Bronchial epithelial cell (primary cell): Measurements from ENCODE around the gene ZNF202. TPM values are rescaled to one million over a fixed set of nuclear protein-coding genes. Genes with fewer than 3 reads are reported as not detected.

Experiments used
- DNase-seq: peaks from one replicate; pipeline ENCODE4 v3.0.0-alpha.2; 2010; ENCODE audit warnings: low read depth
- FAIRE-seq: peaks from 2 replicates; lab custom pipeline; 2011; peaks lifted over from hg19 to GRCh38; lab: Jason Lieb, UNC
- H3K27me3 ChIP-seq: 2 replicates; pipeline ENCODE4 v1.5.1; 2011; ENCODE audit warnings: low read length; ENCODE audit not compliant: control insufficient read depth, insufficient read depth
- H3K36me3 ChIP-seq: 2 replicates; pipeline ENCODE4 v1.5.1; 2011; ENCODE audit warnings: low read length; ENCODE audit not compliant: control insufficient read depth, insufficient read depth
- H3K4me3 ChIP-seq: 2 replicates; pipeline ENCODE4 v1.5.1; 2011; ENCODE audit warnings: mild to moderate bottlenecking, low read depth, low read length, control low read depth
- CTCF ChIP-seq: IDR thresholded peaks from 2 replicates; pipeline ENCODE4 v1.5.1; 2011; ENCODE audit warnings: mild to moderate bottlenecking, moderate library complexity, low read length, control low read depth, inconsistent platforms; ENCODE audit not compliant: insufficient read depth, severe bottlenecking
- total RNA-seq: library from RNA; depleted of rRNA; stranded (reverse); fragments of >200 nt; gene quantifications from 2 replicates; pipeline ENCODE4 v1.2.1, GENCODE V29; 2014

Gene ZNF202
- total RNA-seq, 1 donor from 2014 or later: 14.5 TPM

DNA sequence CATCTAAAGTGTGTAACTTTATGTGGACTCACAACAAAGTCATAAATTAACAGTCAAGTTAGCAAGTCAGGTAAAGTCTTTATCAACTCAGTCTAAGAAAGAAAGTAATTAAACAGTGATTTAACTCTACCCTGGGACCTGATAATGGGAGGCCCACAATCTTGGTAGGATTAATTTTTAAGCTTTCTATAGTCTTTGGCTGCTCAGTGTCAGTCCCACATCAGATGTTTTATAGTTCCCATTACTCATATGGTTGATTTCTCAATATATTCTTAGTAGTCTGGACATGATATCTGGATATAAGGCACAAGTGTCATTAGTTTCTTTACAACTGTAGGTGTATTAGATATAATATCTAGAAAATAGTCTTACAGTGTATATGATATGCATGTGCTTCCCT is 48.5 kb downstream of the ZNF202 start:
- H3K36me3 ChIP-seq: no peaks in the 10 kb centered on the region
- TF ChIP-seq CTCF: no peak
- DNase-seq (peak; percentile 22), FAIRE-seq (no peak)
- no peak overlapping the region for H3K4me3 ChIP-seq
- H3K27me3 ChIP-seq: peaks cover 1% of the 10 kb centered on the region

GRCh38 chr11:123690485-123690884 is 51.0 kb downstream of the ZNF202 start:
- peak; percentile 86 for DNase-seq
- no peak for TF ChIP-seq CTCF
- no peak overlapping the region for H3K4me3 ChIP-seq
- peak; percentile 91 for FAIRE-seq
- no peaks in the 10 kb centered on the region for H3K36me3 ChIP-seq
- H3K27me3 ChIP-seq: peaks cover 6% of the 10 kb centered on the region

DNA sequence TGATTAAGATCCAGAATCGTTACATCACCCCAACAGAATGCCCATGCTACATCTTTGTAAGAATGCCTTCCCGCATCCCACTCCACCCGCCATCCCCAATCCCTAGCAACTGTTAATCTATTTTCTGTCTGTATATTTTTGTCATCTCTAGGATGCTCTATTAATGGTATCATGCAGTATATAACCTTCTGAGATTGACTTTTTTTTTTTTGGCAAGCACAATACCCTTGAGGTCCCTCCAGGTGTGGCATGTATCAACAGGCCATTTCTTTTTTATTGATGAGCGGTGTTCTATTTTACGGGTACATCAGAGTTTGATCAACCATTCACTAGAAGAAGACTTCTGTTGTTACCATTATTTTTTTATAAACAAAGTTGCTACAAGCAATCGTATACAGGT is 56.9 kb downstream of the ZNF202 start:
- no peak overlapping the region for H3K4me3 ChIP-seq
- no peak for FAIRE-seq
- H3K27me3 ChIP-seq: peaks cover 7% of the 10 kb centered on the region
- H3K36me3 ChIP-seq: no peaks in the 10 kb centered on the region
- no peak for DNase-seq
- TF ChIP-seq CTCF: no peak

DNA sequence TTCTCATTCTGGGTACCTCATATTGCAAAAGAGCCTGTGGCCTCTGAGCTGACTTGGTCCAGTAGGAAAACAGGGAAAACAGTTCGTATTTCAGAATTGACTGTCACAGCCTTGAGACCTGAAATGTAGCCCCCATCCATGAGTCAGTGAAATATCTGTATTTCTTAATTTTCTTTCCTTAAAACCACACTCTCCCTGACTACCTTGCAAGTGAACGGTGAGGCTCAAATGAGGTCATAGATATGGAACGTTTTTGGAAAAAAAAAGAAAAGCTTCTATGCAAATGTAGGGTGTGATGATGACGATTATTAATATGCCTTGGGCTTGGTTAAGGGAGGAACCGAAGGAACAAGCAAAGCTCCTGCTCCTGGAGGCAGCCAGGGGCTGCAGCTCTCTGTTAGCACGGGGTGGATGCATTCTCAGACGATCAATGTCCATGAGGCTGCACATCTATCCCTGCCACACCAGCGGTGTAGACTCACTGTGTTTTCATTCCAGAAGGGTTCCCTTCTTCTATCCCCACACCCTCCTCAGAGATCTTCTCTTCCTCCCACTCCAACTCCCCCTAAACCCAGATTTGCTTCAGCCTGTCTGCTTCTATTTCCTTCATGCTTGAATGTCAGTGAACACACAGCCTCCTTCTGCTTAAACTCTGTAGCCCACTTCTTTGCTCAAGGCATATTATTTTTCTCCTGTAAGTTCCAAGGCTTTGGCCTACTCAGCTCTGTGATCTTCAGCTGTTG is 57.9 kb downstream of the ZNF202 start:
- Histone ChIP-seq H3K4me3 (no peak overlapping the region), H3K36me3 (no peaks in the 10 kb centered on the region), H3K27me3 (peaks cover 7% of the 10 kb centered on the region)
- no peak for FAIRE-seq
- no peak for TF ChIP-seq CTCF
- DNase-seq: peak; percentile 23

- H3K36me3 ChIP-seq: no peaks in the 10 kb centered on the region
- FAIRE-seq (no peak), DNase-seq (no peak)
- no peak overlapping the region for H3K4me3 ChIP-seq
- no peak for TF ChIP-seq CTCF
- H3K27me3 ChIP-seq: peaks cover 7% of the 10 kb centered on the region
Measured at GRCh38 chr11:123682696-123683410, 58.6 kb downstream of the ZNF202 start.
